NCI-H1105 treated with DMSO at 0.1 percent for 48 hours (cell line): ENCODE measurements around the gene DDAH2.
A peak's percentile ranks its signal among the peaks of the same experiment; 100 is the strongest.

Source experiments
- DNase-seq: peaks from one replicate; lab custom pipeline; 2025; lab: John Stamatoyannopoulos, UW

DDAH2 gene

GRCh38 chr6:31690231-31691077, 38.6 kb downstream of the DDAH2 start:
- DNase-seq = no peak

- no peak for DNase-seq
Measured at GRCh38 chr6:31689249-31690110, 39.6 kb downstream of the DDAH2 start.

DNA sequence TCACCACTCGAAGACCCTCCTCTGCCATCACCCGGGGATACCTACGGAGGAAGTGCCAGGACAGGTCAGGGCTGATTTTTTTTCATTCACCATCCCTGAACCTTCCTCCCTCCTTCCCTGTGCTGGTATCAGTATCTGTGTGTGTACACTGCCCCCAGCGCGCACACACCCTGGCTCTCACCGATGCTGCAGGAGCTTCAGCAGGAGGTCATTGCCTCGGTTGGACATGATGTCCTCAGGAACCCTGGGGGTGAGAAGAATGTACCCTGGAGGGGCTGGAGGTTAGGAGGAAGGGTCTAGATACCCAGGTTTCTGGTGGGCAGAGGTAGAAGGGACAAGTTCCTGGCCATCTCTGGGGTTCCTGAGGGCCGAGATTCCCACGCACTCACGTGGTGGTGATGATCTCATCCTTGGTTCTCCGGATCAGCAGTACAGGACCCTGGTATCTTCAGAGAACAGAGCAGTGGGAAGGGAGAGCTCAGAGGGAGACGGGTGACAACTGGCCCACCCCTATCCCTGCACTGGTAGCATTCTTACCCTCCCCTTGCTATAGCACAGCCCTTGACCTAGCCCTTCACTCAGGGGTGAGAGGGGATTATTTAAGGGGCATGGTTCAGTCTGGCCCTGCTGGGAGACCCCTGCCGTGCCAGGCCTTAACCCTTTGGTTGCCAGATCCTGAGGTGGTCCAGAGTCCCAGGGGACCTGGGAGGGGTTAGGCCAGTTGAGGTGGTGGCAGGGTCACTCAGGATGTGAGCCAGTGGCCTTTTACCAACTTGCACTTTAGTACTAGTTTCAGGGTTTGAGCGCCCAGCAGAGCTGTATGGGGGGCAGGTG, 41.0 kb downstream of the DDAH2 start:
- DNase-seq = no peak

DNA sequence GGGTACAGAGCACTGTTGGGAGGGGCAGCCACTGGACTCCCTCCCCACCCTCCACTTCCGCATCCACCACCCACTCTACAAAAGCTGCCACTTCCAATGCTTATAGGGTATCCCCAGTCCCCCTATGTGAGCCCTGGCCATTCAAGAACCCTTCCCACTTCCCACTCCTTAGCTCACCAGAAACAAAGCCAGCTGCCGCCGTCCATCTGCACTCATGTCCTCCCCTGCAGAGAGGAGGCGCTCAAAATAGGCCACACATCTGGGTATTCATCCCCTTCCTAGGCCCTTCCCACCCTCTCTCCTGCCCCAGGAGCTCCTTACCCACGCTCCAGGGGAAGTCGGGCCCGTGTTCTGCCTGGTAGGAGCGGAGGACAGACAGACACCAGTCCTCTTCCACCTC, 41.8 kb downstream of the DDAH2 start:
- no peak for DNase-seq

DNA sequence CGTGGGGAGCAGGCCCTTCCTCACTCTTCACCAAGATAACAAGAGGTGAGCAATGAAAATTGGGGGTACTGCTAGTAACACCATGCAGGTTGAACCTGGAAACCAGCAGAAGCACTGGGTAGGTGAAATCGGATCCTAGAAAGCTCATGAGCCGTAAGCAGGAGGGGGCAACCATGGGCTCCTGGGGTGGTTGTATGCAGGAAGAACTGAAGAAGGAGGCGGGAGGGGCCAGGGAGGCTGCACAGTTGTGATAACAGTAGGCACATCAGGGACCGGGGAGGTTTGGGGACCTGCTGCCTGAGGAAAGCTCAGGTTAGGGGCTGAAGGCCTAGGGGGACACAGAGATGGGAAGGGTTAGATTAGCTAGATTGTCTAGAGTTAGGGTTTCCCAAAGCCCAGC, 42.6 kb downstream of the DDAH2 start:
- DNase-seq = no peak

DNA sequence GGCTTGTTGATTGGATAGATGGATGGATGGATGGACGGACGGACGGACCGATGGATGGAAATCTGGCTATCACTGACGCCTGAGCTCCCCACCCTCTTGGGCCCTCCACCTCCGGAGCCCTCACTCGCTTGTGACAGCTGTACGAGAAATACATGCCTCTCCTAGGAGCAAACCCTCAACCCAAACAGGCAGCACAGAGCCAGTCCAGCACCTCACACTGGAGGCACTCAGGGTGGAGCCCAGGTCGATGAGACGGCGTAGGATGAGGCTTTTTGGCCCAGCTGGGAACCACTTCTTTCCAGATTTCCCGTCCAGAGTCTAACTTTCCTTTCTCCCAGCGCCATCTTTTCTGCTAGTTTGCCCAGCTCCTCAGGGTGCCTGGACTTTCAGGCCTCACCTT, 45.5 kb downstream of the DDAH2 start:
- no peak for DNase-seq

DNA sequence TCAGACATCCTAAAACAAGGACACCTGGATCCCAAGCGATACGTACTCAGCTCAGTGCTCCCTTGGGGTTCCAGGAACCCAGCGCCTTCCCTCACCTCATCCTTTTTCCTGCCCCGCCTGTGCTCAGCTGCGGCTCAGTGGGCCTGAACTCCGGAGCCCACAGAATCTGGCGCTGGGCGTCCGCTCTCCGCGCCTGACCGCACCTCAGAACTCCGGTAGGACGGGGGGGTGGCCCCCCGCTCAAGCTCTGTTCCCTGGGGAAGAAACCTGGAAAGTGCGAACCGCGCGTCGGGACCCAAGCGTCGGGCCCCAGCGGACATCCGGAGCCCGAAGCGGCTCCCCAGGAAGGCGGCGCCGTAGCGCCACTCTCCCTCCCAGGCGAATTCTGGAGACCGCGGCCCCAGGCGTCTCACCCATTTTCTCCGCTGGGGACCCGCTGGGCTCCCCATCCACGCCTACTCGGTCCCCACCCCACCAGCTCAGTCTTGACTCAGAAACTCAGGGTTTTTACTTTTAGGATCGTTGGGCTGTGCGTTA, 47.9 kb downstream of the DDAH2 start:
- DNase-seq = no peak

DNA sequence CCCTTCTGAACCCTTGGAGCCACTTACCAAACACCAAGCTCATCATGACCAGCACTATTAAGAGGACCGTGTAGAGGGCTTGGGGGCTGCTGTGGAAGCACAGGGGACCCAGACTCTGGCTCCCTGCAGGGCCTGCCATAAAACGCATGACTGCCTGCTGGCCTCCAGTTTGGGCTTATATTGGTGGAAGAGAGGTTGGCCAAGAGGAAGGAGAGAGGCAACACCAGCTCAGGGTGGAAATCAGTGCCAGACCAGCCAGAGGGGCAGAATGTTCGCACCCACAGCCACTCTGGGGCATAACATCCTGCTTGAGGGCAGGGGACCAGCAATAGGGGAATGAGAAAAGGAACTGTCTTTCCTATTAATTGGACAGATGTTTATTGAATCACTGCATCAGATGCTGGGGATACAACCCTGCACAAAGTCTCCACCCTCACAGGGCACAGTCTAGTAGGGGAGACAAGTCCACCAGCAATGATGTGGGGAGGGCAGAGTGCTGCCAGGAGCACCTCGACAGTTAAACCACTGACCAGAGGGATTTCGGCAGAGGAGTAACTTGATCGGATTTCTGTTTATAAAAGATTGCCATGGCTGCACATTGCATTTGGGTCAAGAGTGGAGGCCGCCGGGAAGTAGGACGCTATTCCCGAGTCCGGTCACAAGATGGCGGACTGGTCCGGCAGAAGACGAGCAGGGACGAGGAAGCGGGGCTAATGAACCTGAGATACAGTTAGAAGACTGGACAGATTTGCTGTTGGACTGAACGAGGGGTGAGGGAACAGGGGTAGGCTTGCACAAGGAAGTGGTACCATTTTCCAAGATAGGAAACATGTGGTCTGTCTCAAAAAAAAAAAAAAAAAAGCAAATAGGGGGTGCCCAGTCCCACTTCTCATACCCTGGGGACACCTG, 48.6 kb downstream of the DDAH2 start, which contains the start of gene LY6G5C:
Gene LY6G5C (minus strand): TSS at position 842 of the 909 bp plus-strand sequence. CDS start 694 bp downstream, at position 148.
- peak; percentile 85 for DNase-seq

DNA sequence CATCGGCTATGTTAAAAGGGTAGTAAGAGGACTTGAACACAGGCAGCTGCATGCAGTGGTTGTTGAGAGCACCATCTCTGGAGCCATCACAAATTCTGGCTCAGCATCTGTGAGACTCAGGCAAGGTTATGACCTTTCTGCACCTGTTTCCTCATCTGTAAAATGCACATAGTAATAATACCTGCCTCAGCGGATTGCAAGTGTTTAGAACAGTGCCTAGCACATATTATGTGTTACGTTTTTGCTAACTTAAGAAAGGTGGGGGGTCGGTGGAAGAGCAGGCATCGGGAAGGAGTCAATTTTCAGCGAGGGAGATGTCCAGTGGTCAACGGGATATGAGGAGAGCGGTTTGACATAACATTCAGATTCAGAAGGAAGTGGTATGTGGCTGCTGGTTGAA, 51.1 kb downstream of the DDAH2 start:
- DNase-seq = no peak
